ELF-1 (cell line): ENCODE data around the gene CDC5L.

ENCODE experiments used
- DNase-seq: peaks from one replicate; pipeline ENCODE4 v3.0.0-alpha.2; 2016; ENCODE audit warnings: low read depth, low spot score

CDC5L gene

DNA sequence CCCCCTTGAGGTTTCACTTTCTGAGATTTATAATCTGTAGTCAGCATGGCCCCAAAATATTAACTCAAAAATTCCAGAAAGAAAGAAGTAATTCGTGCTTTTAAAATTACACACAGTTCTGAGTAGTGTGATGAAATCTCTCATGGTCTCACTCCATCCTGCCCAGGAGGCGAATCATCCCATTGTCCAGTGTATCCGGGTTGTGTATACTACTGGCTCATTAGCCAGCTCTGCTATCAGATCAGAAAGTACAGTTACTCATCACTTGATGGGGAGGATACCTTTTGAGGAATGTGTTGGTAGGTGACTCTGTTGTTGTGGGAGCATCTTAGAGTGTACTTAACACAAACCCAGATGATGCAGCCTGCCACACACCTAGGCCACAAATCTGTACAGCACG lies 65.2 kb downstream of the CDC5L start:
- no peak for DNase-seq

DNA sequence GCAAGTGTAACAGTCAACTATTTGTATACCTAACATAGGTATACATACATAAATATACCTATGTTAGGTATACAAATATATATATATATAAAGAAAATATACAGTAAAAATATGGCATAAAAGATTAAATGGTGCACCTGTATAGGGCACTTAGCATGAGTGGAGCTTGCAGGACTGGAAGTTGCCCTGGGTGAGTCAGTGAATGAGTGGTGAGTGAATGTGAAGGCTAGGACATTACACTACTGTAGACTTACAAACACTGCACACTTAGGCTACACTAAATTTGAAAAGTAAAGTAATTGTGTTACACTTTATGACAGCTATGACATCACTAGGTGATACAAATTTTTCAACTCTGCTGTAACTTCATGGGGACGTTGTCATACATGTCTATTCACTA lies 65.6 kb downstream of the CDC5L start:
- DNase-seq: no peak

DNA sequence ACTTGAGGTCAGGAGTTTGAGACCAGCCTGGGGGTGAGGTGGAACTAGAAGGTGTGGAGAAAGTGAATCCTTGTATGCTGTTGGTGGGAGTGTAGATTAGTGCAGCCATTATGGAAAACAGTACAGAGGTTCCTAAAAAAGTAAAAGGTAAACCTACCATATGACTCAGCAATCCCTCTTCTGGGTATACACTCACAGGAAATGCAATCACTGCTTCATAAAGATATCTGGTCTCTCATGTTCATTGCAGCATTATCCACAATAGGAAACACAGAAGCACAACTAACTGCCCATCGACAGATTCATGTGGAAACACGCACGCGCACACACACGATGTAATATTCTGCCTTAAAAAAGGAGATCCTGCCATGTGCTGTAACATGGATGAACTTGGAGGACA lies 66.7 kb downstream of the CDC5L start:
- no peak for DNase-seq

DNA sequence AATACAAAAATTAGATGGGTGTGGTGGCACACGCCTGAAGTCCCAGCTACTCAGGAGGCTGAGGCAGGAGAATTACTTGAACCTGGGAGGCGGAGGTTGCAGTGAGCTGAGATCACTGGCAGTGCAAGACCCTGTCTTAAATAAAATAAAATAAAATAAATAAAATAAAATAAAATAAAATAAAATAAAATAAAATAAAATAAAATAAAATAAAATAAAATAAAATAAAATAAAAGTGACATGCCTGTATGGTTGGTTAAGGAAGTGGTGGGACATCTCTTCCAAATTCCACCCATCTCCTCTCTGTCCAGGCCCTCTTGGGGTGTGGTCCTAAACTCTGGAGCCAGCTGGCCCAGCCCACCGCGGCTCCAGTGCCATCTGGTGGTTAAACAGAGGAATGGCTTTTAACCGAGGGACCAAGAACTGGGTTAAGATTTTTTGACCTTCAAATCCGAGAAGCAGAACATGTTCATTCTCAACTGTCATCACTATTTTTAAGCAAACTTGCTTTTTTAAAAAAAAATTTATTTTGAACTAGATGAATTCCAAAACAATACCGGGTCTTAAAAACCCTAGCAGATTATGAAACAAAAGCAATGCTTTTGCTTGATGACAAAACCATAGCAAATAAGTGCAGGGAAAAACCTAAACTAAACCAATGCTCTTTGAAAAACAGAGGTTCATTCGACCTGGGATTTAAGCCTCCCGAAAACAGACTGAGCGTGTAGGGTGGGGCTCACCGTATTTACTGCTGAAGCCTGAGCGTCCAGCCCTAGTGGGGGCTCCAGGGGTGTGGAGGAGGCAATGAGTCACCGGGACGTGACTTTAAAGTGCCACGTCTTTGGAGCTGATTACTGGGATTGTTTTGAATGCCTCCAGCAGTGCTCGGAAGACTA lies 68.8 kb downstream of the CDC5L start:
- peak; percentile 68 for DNase-seq

DNA sequence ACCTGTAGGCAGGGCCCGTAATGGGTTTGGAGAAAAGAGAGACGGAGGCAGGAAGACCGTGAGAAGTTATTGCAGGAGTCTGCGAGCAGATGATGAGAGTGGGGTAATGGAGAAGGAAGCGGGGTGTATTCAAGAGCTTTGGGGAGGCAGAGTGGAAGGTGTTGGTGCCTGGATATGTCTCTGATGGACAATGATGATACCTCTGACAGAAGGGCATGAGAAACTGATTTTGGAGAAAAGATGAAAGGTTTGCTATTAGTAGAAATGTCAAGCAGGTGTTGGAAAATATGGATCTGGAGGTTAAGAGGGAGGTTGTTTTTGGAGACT lies 69.4 kb downstream of the CDC5L start:
- no peak for DNase-seq

DNA sequence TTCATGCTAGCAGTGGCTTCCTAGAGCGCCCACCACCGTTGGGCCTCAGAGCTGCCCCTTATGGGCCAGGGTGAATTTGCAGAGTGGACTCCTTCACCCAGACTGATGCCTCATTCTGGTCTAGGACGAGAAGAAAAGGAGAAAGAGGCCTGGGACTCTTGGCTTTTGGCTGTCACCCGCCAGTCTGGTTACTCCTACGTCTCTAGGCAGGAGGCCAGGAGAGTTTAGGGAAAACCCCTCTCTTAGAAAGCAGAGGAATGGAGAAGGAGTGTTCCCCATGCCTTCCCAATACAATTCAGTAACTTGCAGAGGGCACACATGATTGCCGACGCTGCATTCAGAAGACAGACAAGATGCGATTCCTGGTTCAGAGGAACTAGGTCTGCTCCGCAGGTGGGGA lies 70.1 kb downstream of the CDC5L start:
- DNase-seq: no peak

DNA sequence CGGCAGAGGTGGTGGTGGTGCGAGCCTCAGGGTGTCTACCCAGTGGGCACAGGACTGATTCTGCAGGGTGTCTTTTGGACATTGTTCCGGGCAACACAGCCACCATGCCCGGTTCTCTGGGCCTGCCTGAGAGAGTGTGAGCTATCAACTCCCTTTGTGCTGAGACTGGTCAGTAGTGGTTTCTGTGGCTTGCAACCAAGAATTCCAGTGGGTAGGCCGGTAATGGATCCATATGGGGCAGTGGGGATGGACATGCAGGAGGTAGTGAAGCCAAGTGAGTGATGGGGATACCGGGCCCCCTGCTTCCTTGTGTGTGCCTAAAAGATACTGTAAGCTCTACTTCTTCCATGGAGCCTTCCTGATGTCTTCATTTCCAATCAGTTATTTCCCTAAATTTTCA lies 71.0 kb downstream of the CDC5L start:
- DNase-seq: no peak

DNA sequence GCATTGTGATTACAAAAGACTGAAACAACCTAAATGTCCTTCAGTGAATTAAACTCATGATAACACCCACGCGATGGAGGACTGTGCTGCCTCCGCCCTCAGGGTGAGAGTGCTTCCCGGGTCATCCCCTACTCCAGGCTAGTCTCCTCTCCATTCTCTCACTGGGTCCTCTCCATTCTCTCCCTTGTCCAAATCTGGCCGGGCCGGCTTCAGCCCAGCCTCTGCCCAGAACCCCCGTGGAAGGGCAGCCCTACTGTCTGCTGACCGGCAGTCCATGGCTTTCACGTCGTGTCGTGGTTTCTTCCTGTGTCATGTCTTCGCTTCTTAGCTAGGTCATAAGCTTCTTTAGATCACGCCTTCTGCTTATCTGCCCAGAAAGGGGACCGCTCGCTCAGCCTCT lies 74.8 kb downstream of the CDC5L start:
- no peak for DNase-seq

DNA sequence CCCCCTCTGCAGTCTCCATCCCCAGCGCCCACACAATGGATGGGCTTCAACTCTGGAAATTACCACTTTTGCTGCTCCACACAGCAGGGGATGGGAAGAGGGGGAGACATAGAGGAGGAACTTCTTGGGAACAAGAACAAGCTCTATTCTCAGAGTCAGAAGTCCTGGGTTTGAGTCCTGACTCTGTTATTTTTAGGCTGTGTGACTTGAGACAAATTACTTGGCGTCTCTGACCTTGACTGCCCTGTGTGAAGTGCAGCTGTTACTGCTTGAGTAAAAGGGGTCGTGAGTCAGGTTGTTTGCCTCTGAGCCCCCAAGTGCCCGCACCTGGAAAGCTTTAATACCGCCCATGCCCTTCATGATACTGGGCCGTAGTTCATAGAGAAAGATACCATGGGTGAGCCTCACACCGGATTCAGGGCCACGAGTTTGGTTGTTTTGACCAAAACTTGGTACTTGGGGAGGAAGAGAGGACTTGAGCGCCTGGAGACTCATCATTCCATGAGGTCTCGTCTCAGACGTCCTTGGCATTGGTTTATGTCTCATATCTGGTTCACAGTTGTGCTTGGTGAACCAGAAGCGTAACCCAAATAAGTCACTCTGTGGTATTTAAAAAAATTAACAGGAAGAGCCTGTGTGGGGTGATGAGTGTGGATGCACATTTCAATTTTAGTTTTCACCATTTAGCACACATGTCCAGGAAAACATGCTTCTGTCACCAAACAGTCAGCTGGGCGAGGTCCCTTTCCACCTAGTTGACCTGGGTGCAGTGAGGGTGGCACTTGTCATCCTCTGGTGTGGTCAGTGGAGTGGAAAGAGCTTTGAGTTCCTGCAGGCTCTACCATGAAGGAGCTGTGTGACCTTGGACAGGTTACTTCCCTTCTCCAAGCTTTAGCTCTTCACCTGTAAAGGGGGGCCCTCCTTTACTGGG lies 75.6 kb downstream of the CDC5L start:
- no peak for DNase-seq

DNA sequence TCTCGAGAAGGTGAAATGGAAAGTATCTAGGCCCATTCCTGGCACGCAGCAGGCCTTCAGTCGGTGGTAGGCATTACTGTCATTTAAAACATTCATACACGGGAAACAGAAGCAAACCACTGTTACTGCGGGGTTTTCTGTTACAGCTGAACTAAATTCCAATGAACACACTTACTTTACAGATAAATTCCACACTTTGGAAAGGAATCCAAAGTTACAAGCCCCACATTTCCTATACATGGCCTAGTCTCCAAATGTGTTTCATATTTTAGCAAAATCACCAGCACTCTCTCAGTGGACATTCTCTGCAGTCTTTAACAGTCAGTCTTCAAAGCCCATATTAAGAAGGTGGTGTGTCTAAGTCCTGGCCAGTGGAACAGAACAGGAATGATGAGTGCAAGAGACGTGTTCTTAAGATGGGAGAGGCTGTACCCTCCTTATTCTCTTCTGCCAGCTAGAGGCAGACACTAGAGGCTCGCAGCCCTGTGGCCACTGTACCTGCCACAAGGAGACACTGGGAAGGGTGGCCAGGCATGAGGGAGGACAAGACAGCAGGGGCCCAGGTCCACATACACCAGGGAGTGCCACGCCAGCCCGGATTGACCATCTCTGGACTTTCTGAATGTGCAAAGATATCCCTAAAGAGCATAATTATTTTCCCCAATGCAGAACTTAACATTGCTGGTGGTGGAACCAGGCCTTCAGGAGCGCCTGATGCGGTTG lies 76.4 kb downstream of the CDC5L start:
- DNase-seq: no peak

DNA sequence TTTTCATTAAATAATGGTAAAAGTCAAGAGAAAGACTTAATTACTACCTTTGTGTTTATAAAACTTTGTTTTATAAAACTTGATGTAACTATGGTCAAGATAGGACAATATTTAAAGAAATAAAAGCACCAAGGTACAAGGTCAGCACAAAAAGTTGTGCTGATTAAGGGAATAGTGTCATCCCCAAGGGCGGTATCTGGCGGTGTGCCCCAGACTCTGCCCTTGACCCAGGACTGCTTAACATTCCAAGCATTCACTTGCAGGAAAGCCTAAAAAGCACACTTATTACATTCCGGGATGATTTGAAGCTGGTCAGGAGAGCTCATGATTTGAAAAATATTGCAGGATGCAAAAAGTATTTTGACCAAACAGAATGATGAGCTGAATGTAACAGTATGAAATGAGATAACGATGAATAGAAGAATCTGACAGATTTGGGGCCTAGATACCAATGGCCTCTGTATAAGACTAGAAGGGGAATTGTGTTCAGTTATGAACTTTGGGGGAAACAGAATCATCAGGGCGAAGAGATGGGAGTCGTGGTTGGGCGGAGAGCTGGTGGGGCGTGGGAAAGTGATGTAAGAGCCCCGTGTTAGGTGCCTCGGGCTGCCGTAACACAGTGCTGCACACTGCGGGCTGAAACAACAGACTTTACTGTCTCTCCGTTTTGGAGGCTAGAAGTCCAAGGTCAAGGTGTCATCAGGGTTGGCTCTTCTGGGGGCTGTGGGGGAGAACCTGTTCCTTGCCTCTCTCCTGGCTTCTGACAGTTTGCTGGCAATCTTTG lies 77.2 kb downstream of the CDC5L start:
- no peak for DNase-seq

DNA sequence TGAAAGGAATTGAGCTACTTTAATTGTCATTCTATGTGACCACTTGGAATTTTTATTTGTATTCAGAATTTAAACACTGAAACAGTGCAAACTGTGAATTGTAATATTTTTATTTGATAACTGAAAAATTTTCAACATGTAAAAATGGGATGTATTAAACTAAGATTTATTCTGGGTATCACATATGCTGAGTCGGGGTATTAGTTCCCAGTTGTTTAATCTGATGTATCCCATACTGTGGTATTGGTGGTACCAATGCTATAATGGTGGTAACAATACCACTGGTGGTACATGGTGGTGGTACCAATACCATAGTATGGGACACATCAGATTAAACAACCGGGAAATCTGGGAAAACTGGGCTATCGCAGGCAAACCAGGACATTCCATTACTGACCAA lies 79.4 kb downstream of the CDC5L start:
- DNase-seq: no peak

DNA sequence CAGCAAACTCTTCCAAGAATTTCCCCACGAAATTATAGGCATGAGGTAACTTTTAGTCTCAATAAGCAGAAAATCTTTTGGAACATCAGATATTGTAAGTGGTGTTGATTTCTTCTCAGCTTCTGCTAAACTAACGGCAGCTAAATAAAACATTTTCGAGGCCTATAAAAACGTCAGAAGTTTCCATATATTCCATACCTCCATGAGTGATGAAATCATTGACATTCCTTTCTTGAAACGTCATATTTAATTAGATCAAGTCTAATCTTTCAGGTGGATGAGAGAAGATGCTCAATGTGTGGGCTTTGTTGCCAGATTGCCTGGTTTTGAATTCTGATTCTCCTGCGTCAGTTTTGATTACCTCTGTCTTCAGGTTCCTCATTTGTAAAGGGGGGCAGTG lies 81.3 kb downstream of the CDC5L start:
- no peak for DNase-seq

DNA sequence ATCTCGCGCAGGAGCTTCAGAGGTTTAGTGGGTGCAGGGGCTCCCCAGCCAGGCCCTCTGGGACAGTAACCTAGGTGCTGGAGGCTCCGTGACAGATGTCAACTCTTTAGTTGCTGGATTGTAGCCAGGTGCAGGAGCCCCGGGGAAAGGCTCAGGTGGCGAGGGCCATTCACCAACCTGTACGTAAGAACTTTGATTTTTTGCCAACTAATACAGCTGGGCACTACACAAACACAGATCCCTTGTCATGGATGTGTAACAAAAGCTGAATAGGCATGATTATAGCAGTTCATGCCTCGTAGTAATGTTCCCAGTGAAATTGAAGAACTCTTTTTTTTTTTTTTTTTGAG lies 82.6 kb downstream of the CDC5L start:
- DNase-seq: no peak

DNA sequence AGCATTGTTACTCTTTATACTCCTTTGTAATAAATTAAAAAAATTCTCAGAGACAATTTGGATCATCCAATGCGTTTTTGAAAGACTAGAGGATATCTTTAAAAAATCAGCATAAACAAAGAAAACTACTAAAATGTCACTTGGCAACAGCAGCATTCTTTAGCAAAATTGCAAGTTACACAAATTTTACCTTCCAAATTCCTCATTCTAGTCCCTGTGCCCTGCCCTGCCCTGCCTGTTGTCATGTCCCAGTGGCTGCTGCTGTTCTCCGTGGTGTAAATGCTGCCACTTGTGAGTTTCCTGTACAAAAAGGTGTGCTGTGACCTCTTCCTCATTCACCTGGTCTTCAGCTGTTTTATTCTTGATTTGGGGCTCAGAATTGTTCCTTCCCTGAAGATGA lies 83.2 kb downstream of the CDC5L start:
- DNase-seq: no peak

DNA sequence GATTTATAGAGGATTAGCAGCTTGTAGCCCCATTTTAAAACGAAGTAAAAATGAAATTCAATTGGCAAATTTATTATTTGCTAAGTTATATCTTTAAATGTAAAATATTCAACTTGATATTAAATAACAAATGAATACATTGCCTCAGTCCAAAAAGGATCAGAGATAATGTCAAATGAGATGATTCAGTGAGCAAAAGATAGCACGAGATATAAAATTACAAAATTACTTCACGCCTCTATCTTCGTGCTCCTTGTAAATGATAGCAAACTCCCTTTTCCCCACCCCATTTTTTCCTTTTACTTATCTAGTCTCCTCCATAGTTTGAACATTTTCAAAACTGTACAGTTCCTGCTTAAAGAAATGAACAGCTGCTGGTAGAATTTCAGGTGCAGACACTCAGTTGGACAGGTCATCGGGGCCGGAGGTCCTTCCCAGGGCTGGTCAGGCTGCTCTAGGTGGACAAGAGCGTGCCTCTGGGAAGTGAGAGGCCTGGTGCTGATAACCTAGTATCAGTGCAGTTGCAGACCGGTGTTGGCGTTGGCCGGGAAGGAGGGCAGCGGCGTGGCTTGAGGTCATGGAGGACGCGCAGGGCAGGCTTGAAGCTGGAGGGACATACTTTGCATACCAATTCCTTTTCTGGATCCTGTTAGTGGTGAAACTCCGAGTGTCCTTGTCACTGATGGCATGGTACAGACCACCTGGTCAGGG lies 83.9 kb downstream of the CDC5L start:
- DNase-seq: peak; percentile 87

DNA sequence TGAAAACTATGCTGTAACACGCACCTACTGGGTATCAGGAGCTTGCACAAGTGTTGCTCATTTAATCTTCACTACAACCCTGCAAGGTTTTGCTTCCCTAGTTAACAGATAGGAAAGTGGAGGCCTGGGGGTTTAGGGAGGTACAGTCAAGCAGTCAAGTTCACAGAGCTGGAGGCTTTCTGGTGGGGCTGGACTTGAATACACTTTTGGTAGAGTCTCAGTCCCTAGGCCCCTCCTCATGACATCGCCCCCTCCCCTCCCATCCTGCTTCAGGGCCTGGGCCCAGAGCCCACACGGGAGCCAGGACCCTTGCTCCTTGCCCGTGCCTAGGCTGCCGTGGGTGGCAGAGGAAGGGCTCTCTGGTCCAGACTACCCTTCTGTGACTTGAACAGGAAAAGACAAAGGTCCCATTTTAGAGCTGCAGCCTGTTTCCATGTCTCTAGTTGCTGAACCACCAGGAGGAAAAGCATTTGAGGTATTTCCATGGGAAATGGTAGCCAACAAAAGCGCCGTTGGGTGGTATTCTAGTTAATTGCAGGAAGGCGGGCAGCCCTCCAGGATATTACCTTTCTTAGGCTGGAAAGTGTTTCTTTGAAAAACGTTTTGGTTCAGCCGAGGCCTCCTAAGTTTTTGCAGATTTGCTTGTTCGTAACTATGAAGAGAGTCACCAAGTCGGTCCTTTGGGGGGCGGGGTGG lies 84.9 kb downstream of the CDC5L start:
- DNase-seq: peak; percentile 76

DNA sequence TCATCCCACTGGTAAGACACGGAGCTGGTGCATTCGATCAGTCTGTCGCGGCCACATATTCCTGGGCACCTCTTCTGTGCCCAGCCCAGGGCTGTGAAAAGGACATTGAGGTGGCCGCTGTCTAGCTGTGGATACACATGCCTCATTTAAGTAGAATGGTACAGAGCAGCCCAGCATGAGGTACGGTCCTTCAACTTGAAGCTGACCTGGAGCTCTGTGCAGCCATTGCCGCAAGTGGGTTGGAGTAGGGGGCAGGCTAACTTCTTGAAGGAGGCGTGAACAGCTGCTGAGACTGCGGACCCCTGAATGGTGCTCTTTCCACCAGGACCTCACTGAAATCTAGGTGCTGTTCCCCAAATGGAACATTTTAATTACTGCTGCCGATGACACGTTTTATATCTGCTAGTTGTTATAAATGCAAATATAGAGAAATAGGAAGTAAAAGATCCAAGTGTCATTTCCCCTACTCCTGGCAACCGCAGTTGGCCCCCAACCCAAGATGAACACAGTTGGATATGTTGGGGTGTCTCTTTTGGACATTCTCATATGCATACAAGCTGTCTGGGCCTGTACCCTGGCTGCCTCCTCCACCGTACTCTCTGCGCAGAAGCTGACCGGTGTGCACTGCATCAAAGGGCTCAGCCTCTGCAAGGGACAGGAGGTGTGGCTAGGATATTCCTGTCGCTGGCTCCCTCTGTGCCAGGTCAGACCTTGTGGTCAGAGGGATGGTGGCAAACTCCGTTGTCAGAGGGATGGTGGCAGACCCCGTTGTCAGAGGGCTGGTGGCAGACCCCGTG lies 86.1 kb downstream of the CDC5L start:
- DNase-seq: no peak

DNA sequence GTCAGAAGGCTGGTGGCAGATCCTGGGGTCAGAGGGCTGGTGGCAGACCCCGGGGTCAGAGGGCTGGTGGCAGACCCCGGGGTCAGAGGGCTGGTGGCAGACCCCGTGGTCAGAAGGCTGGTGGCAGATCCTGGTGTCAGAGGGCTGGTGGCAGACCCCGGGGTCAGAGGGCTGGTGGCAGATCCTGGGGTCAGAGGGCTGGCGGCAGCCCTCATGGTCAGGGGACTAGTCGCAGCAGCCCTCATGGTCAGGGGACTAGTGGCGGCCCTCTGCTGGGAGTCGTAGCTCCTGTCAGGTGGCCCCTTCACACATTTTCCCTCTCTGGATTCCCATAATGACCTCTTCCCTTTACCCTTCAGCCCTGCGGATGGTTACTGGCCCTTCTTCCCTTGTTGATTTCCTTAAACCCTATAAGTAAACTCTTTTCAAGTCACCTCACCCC lies 86.7 kb downstream of the CDC5L start:
- DNase-seq: no peak
